ENCODE results near the gene RPL32. TPM values are rescaled to one million over a fixed set of nuclear protein-coding genes. Genes with fewer than 3 reads are reported as not detected.
"Not testable (repeated sequence)": the region's sequence is repeated elsewhere in the genome, so short reads cannot be mapped to it uniquely, and the experiment has no call there.

RPL32 gene
- total RNA-seq, 1 experiment from 2014 or later, result 1,643 TPM

DNA sequence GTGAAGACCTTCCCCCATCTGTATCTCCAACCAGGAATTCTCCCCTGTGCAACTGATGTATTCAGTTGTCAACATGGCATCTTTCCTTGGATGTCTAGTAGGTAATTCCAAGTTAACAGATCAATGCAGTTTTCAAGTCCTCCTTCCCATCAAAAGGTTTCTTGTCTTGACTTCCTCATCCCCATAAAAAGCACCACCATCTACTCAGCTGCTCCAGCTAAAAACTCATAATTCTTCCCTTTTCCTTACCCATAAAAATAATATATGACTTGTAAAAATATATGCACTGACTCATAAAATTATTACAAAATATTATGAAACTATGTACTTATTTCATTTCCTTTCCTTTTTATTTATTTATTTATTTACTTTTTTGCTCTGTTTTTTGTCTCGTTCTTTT, 49.9 kb downstream of the RPL32 start (continued):
- TF ChIP-seq, protein P1, sequence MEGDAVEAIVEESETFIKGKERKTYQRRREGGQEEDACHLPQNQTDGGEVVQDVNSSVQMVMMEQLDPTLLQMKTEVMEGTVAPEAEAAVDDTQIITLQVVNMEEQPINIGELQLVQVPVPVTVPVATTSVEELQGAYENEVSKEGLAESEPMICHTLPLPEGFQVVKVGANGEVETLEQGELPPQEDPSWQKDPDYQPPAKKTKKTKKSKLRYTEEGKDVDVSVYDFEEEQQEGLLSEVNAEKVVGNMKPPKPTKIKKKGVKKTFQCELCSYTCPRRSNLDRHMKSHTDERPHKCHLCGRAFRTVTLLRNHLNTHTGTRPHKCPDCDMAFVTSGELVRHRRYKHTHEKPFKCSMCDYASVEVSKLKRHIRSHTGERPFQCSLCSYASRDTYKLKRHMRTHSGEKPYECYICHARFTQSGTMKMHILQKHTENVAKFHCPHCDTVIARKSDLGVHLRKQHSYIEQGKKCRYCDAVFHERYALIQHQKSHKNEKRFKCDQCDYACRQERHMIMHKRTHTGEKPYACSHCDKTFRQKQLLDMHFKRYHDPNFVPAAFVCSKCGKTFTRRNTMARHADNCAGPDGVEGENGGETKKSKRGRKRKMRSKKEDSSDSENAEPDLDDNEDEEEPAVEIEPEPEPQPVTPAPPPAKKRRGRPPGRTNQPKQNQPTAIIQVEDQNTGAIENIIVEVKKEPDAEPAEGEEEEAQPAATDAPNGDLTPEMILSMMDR (IDR thresholded peaks at IDR 0.05), result no peak
- TF ChIP-seq NFATC4 (CRISPR knock-in tag; IDR thresholded peaks at IDR 0.05) (no peak), OVOL2 (CRISPR knock-in tag; IDR thresholded peaks at IDR 0.05; ENCODE audit: borderline replicate concordance) (no peak), MXD4 (CRISPR knock-in tag; IDR thresholded peaks at IDR 0.05; ENCODE audit: borderline replicate concordance) (no peak), RORB (CRISPR knock-in tag; IDR thresholded peaks at IDR 0.05) (no peak), HMGA2 (CRISPR knock-in tag; IDR thresholded peaks at IDR 0.05) (no peak)
- TF ChIP-seq, protein P2, sequence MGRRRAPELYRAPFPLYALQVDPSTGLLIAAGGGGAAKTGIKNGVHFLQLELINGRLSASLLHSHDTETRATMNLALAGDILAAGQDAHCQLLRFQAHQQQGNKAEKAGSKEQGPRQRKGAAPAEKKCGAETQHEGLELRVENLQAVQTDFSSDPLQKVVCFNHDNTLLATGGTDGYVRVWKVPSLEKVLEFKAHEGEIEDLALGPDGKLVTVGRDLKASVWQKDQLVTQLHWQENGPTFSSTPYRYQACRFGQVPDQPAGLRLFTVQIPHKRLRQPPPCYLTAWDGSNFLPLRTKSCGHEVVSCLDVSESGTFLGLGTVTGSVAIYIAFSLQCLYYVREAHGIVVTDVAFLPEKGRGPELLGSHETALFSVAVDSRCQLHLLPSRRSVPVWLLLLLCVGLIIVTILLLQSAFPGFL (CRISPR knock-in tag; IDR thresholded peaks at IDR 0.05; ENCODE audit: borderline replicate concordance), result no peak
- TF ChIP-seq, protein P3, sequence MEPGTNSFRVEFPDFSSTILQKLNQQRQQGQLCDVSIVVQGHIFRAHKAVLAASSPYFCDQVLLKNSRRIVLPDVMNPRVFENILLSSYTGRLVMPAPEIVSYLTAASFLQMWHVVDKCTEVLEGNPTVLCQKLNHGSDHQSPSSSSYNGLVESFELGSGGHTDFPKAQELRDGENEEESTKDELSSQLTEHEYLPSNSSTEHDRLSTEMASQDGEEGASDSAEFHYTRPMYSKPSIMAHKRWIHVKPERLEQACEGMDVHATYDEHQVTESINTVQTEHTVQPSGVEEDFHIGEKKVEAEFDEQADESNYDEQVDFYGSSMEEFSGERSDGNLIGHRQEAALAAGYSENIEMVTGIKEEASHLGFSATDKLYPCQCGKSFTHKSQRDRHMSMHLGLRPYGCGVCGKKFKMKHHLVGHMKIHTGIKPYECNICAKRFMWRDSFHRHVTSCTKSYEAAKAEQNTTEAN (CRISPR knock-in tag; IDR thresholded peaks at IDR 0.05), result no peak
- TF ChIP-seq, protein P4, sequence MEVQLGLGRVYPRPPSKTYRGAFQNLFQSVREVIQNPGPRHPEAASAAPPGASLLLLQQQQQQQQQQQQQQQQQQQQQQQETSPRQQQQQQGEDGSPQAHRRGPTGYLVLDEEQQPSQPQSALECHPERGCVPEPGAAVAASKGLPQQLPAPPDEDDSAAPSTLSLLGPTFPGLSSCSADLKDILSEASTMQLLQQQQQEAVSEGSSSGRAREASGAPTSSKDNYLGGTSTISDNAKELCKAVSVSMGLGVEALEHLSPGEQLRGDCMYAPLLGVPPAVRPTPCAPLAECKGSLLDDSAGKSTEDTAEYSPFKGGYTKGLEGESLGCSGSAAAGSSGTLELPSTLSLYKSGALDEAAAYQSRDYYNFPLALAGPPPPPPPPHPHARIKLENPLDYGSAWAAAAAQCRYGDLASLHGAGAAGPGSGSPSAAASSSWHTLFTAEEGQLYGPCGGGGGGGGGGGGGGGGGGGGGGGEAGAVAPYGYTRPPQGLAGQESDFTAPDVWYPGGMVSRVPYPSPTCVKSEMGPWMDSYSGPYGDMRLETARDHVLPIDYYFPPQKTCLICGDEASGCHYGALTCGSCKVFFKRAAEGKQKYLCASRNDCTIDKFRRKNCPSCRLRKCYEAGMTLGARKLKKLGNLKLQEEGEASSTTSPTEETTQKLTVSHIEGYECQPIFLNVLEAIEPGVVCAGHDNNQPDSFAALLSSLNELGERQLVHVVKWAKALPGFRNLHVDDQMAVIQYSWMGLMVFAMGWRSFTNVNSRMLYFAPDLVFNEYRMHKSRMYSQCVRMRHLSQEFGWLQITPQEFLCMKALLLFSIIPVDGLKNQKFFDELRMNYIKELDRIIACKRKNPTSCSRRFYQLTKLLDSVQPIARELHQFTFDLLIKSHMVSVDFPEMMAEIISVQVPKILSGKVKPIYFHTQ (CRISPR knock-in tag; IDR thresholded peaks at IDR 0.05), result no peak

DNA sequence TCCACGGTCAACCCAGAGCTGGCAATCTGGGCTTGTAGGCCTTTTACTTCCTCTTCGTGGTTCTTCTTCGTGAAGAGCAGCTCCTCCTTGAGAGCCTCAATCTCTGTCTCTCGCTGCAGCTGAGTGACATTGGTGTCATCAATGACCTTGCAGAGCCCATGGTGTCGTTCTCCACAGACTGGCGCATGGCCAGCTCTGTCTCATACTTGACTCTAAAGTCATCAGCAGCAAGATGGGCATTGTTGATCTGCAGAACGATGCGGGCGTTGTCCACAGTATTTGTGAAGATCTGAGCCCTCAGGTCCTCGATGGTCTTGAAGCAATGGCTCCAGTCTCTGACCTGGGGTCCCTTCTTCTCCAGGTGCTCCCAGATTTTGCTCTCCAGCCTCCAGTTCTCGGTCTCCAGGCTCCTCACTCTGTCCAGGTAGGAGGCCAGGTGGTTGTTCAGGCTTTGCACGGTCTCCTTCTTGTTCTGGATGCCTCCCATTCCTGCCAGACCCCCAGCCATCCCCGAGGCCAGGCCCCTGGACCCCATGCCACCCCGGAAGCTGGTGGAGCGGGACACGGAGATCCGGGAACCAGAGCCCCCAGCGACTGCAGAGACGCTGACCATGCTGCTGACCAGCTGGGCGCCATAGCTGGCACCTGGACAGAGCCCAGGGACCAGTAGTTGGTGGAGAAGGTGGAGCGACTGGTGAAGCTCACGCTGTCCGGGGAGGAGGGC, 53.2 kb downstream of the RPL32 start:
- ChIA-PET POLR2A (interaction anchor here (0.6 kb wide), 1 partner anchor 8 kb away, joined by 3 read pairs; the partner anchor contains the start of gene CAND2), CTCF (interaction anchor here (0.5 to 3.5 kb wide), 27 partner anchors 8 to 243 kb away, joined by 3 to 47 read pairs (median 5); partner anchors contain the start of genes CAND2, MKRN2OS and RPL32)
- H3K36me3 Mint-ChIP-seq; H3K9me3 Mint-ChIP-seq; ATAC-seq; DNase-seq (ENCODE audit: low spot score); H3K4me3 Mint-ChIP-seq; H3K27me3 Mint-ChIP-seq (ENCODE audit: low read depth); H3K27ac Mint-ChIP-seq: not testable (repeated sequence)
- H3K4me1 Mint-ChIP-seq, result peaks cover 18% of the 10 kb centered on the region

DNA sequence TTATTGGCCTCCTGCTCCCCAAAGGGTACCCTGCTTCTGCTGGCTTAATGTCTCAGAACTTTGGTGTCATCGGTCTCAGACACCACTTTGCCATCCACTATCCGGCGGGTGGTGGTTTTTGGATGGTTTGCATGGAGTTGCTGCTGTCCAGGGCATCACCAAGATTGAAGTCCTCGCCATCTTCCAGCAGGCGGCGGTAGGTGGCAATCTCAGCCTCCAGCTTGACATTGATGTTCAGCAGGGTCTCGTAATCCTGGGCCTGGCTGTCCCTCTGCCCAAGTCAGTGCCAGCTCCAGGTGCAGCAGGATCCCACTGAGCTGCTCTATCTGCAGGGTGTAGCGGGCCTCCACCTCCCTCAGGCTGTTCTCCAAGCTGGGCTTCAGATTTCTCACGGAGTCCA, 54.0 kb downstream of the RPL32 start:
- H3K27me3 Mint-ChIP-seq (ENCODE audit: low read depth); H3K36me3 Mint-ChIP-seq; H3K9me3 Mint-ChIP-seq; H3K27ac Mint-ChIP-seq; H3K4me3 Mint-ChIP-seq: not testable (repeated sequence)
- TF ChIP-seq, protein P1 (IDR thresholded peaks at IDR 0.05), result peak; percentile 15; the same call in 1 of the 2 replicates
- peaks cover 22% of the 10 kb centered on the region for H3K4me1 Mint-ChIP-seq
- POLR2A ChIA-PET, result interaction anchor here (0.6 to 0.8 kb wide), 2 partner anchors 9 to 19 kb away, joined by 3 read pairs; partner anchors contain the start of gene CAND2
- peak; percentile 74 for DNase-seq (ENCODE audit: low spot score)
- peak; percentile 57; the same call in 1 of the 2 replicates for ATAC-seq
- CTCF ChIA-PET, result interaction anchor here (0.6 to 3.5 kb wide), 26 partner anchors 9 to 242 kb away, joined by 3 to 47 read pairs (median 5); partner anchors contain the start of genes CAND2, MKRN2OS and RPL32
